ENCODE measurements around the gene TTLL13. TPM values are rescaled to one million over a fixed set of nuclear protein-coding genes. Genes with fewer than 3 reads are reported as not detected.

The TTLL13 gene
- total RNA-seq, 2 donors from 2014 or later, result 0.15 to 0.46 TPM

DNA sequence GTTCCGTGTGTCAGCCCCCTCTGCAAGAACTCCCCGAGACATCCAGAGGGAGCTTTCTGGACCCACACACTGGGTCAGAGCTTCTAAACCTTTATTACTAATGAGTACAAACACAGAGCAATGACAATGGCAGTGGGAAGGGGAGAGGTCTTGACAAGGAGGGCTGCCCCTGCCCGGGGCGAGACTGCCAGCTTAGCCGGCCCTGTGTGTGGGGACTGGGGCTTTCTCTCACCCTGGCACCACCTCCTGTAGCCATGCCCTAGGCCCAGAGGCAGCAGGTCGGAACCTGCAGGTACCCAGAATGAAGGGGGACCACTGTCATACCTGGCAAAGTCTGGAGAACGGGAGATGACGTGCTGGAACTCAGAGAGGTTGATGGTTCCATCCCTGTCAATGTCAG, 18.7 kb upstream of the TTLL13 start:
- no peak overlapping the region for H3K4me3 Mint-ChIP-seq

DNA sequence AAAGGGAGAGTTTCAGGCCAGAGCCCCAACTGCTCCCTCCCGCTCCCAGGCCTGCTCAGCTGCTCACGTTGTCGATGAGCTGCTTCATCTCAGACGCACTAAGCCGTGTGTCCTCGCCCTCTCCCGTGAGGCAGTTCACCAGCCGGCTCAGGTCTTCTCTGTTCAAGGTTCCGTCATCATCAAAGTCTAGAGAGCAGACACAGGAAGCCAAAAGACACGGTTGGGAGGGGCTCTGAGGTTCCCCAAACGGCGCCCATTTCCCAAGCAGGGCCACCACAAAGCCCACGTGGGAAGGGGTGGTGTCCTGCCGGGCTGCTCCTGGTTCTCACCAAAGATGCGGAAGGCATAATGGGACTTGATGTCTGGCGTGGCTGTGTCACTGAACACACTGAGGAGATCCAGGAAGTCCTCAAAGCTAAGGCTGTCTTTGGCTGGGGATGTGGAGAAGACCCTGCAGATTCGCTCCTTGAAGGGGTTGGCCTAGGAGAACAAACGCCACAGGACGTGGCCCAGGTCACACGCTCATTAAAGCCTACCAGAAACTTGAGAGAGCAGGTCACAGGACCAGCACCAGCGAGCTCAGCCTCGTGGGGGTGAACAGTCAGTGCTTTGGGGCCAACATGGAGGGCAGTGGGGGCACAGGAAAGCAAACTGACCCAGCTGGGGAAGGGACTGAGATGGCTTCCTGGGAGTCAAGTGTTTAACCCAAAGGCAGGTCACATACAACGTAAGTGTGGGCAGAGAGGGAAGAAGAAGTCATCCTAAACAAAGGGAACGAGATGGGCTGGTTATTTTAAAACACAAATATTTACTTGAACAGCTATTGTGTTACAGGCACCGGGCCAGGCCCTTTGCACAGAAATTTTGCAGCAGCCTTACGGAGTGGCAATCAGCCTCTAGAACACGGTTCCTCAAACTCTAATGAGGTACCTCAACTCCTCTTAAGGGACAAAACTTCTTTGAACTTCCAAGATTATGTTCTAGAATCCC, 18.0 kb upstream of the TTLL13 start:
- Histone ChIP-seq H3K27me3 (ENCODE audit: control insufficient read depth, insufficient read depth, low read length, poor library complexity, severe bottlenecking) (no peaks in the 10 kb centered on the region), H3K36me3 (ENCODE audit: control insufficient read depth, insufficient read depth, low read length) (peaks cover 6% of the 10 kb centered on the region), H3K4me3 (ENCODE audit: low read length) (no peak overlapping the region), H3K27ac (ENCODE audit: low read depth, low read length) (no peak overlapping the region), H3K9me3 (ENCODE audit: control insufficient read depth, low read length) (no peaks in the 10 kb centered on the region), H3K4me1 (ENCODE audit: control insufficient read depth, insufficient read depth, low read length) (no peaks in the 10 kb centered on the region), H3K9ac (ENCODE audit: extremely low read depth, low read length, poor library complexity, severe bottlenecking) (no peak overlapping the region)
- WGBS, 2 experiments (ENCODE audit: insufficient coverage in 1 of 2, insufficient read length in 1 of 2), result 91 to 95% methylated on average over 18 to 27 of the region's 27 CpGs
- Mint-ChIP-seq H3K4me1 (peaks cover 10% of the 10 kb centered on the region), H3K36me3 (ENCODE audit: low read depth) (peaks cover 9% of the 10 kb centered on the region), H3K4me3 (peak overlapping the region; percentile 15), H3K27ac (no peak overlapping the region), H3K27me3 (ENCODE audit: insufficient read depth) (no peaks in the 10 kb centered on the region), H3K9me3 (no peaks in the 10 kb centered on the region)
- DNase-seq, result no peak
- TF ChIP-seq, protein P1, sequence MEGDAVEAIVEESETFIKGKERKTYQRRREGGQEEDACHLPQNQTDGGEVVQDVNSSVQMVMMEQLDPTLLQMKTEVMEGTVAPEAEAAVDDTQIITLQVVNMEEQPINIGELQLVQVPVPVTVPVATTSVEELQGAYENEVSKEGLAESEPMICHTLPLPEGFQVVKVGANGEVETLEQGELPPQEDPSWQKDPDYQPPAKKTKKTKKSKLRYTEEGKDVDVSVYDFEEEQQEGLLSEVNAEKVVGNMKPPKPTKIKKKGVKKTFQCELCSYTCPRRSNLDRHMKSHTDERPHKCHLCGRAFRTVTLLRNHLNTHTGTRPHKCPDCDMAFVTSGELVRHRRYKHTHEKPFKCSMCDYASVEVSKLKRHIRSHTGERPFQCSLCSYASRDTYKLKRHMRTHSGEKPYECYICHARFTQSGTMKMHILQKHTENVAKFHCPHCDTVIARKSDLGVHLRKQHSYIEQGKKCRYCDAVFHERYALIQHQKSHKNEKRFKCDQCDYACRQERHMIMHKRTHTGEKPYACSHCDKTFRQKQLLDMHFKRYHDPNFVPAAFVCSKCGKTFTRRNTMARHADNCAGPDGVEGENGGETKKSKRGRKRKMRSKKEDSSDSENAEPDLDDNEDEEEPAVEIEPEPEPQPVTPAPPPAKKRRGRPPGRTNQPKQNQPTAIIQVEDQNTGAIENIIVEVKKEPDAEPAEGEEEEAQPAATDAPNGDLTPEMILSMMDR (conservative IDR thresholded peaks at IDR 0.05), result no peak

More for the DNA sequence above, 18.7 kb upstream of the TTLL13 start:
- H3K27me3 Mint-ChIP-seq (ENCODE audit: insufficient read depth), result no peaks in the 10 kb centered on the region
- Histone ChIP-seq H3K27ac (ENCODE audit: low read depth, low read length) (no peak overlapping the region), H3K9ac (ENCODE audit: extremely low read depth, low read length, poor library complexity, severe bottlenecking) (no peak overlapping the region), H3K27me3 (ENCODE audit: control insufficient read depth, insufficient read depth, low read length, poor library complexity, severe bottlenecking) (no peaks in the 10 kb centered on the region), H3K4me3 (ENCODE audit: low read length) (no peak overlapping the region), H3K4me1 (ENCODE audit: control insufficient read depth, insufficient read depth, low read length) (no peaks in the 10 kb centered on the region), H3K36me3 (ENCODE audit: control insufficient read depth, insufficient read depth, low read length) (peaks cover 9% of the 10 kb centered on the region), H3K9me3 (ENCODE audit: control insufficient read depth, low read length) (no peaks in the 10 kb centered on the region)
- H3K27ac Mint-ChIP-seq, result no peak overlapping the region
- H3K36me3 Mint-ChIP-seq (ENCODE audit: low read depth), result peaks cover 14% of the 10 kb centered on the region
- peaks cover 10% of the 10 kb centered on the region for H3K4me1 Mint-ChIP-seq
- 94 to 100% methylated on average over 8 of the region's 8 CpGs for WGBS, 2 experiments (ENCODE audit: insufficient coverage in 1 of 2, insufficient read length in 1 of 2)
- DNase-seq, result no peak
- TF ChIP-seq, protein P1 (conservative IDR thresholded peaks at IDR 0.05), result no peak
- H3K9me3 Mint-ChIP-seq, result no peaks in the 10 kb centered on the region

DNA sequence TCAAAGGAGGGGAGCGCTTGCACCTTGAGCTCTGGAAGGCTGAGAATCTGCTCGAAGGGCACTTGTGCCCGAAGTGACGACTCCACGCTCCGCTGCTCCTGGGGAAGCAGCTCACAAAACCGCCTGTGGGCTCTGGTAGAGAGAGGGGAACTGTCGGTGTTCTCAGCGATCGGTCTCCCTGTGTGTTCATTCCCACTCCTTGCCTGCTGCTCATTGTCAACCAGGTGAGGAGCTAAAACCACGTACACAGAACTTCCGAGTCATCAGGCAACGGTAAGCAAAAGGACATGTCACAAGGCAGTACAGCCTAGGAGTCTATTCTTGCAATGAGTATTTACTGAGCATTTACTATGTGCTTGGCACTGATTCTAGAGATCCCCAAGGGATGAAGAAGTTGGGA, 17.2 kb upstream of the TTLL13 start:
- H3K36me3 ChIP-seq (ENCODE audit: control insufficient read depth, insufficient read depth, low read length), result peaks cover 4% of the 10 kb centered on the region
- no peak overlapping the region for H3K9ac ChIP-seq (ENCODE audit: extremely low read depth, low read length, poor library complexity, severe bottlenecking)
- H3K27ac ChIP-seq (ENCODE audit: low read depth, low read length), result no peak overlapping the region
- H3K9me3 ChIP-seq (ENCODE audit: control insufficient read depth, low read length), result no peaks in the 10 kb centered on the region
- H3K36me3 Mint-ChIP-seq (ENCODE audit: low read depth), result peaks cover 7% of the 10 kb centered on the region
- peaks cover 10% of the 10 kb centered on the region for H3K4me1 Mint-ChIP-seq
- 94% methylated on average over 13 of the region's 13 CpGs for WGBS, 2 experiments (ENCODE audit: insufficient coverage in 1 of 2, insufficient read length in 1 of 2)
- no peak overlapping the region for H3K27ac Mint-ChIP-seq
- H3K27me3 Mint-ChIP-seq (ENCODE audit: insufficient read depth), result no peaks in the 10 kb centered on the region
- peak overlapping the region; percentile 68 for H3K4me3 Mint-ChIP-seq
- H3K9me3 Mint-ChIP-seq, result no peaks in the 10 kb centered on the region
- TF ChIP-seq, protein P1 (conservative IDR thresholded peaks at IDR 0.05), result no peak
- DNase-seq, result no peak
- H3K27me3 ChIP-seq (ENCODE audit: control insufficient read depth, insufficient read depth, low read length, poor library complexity, severe bottlenecking), result no peaks in the 10 kb centered on the region
- peak overlapping the region; percentile 82 for H3K4me3 ChIP-seq (ENCODE audit: low read length)
- no peaks in the 10 kb centered on the region for H3K4me1 ChIP-seq (ENCODE audit: control insufficient read depth, insufficient read depth, low read length)

Data from endodermal cell (in vitro differentiated cells).